Left ventricle myocardium inferior (tissue), 1 donor: ENCODE measurements around the gene DISP3. TPM values are rescaled to one million over a fixed set of nuclear protein-coding genes. Genes with fewer than 3 reads are reported as not detected.

Experiments
- DNase-seq: peaks from one replicate; pipeline ENCODE4 v3.0.0-alpha.2; 2020
- H3K27ac ChIP-seq: fragments of 200-600 bp; replicated peaks from 2 replicates; pipeline ENCODE4 v1.8.0; 2021
- H3K27me3 ChIP-seq: fragments of 200-600 bp; 2 replicates; pipeline ENCODE4 v1.8.0; 2021; ENCODE audit warnings: low read depth
- H3K36me3 ChIP-seq: fragments of 200-600 bp; 2 replicates; pipeline ENCODE4 v1.8.0; 2021
- H3K4me1 ChIP-seq: fragments of 200-600 bp; 2 replicates; pipeline ENCODE4 v1.8.0; 2021
- H3K4me3 ChIP-seq: fragments of 200-600 bp; 2 replicates; pipeline ENCODE4 v1.8.0; 2021; ENCODE audit warnings: mild to moderate bottlenecking, moderate library complexity
- H3K9me3 ChIP-seq: fragments of 200-600 bp; replicated peaks from 2 replicates; pipeline ENCODE4 v1.8.0; 2021
- intact Hi-C: fragments of 100-400 bp; cut with micrococcal nuclease; formaldehyde crosslinking; loops from one replicate; pipeline ENCODE4 v1.11.0; 2022
- total RNA-seq: library from RNA; stranded (reverse); fragmentation: NEBNext Ultra II Directional; extraction: Animal tissue kit (Norgen Biotek cat#: 25700); gene quantifications from one replicate; pipeline ENCODE4 v1.2.1, GENCODE V29; 2021
- TF ChIP-seq, protein P1 (sequence below): fragments of 200-600 bp; IDR thresholded peaks from 2 replicates; pipeline ENCODE4 v1.8.0; 2021; ENCODE audit warnings: antibody characterized with exemption, mild to moderate bottlenecking, borderline replicate concordance
- donor health status: DM: no; HTN: yes; CAD: no; lungs with severe emphysema.

The DISP3 gene
- total RNA-seq, 1 donor from 2014 or later, result not detected

DNA sequence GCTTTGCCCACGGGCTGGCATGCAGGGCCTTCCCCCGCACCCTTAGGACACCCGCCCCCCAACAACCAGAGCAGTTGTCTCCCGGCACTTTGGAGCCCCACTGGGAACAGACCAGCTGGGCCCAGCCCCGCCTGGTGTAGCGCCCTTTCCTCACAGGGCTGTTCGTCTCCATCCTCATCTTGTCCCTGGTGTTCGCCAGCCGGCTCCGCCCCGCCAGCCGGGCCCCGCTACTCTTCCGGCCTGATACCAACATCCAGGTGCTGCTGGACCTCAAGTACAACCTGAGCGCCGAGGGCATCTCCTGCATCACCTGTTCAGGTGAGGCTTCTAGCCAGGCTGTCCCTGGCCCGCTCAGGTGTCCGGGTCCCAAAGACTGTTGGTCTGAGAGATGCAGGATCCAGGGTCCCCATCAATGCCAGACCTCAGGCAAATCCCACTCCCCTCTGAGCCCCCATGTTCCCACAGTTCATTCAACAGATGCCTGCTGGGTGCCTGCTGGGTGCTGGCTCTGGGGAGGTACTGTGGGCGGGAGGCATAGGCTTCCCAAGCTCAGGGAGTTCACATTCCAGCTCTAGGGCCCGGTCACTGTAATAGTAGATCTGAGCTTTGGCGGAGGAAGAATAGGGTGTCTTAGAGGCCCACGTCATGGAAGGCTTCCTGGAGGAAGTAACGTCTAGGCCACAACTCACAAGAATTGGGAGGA lies 41.7 kb downstream of the DISP3 start:
- no peak overlapping the region for H3K4me3 ChIP-seq
- H3K27me3 ChIP-seq, result peaks cover 35% of the 10 kb centered on the region
- H3K27ac ChIP-seq, result no peak overlapping the region
- intact Hi-C loops, result no loop called here
- no peak for DNase-seq
- H3K36me3 ChIP-seq, result no peaks in the 10 kb centered on the region
- no peaks in the 10 kb centered on the region for H3K4me1 ChIP-seq
- TF ChIP-seq, protein P1, sequence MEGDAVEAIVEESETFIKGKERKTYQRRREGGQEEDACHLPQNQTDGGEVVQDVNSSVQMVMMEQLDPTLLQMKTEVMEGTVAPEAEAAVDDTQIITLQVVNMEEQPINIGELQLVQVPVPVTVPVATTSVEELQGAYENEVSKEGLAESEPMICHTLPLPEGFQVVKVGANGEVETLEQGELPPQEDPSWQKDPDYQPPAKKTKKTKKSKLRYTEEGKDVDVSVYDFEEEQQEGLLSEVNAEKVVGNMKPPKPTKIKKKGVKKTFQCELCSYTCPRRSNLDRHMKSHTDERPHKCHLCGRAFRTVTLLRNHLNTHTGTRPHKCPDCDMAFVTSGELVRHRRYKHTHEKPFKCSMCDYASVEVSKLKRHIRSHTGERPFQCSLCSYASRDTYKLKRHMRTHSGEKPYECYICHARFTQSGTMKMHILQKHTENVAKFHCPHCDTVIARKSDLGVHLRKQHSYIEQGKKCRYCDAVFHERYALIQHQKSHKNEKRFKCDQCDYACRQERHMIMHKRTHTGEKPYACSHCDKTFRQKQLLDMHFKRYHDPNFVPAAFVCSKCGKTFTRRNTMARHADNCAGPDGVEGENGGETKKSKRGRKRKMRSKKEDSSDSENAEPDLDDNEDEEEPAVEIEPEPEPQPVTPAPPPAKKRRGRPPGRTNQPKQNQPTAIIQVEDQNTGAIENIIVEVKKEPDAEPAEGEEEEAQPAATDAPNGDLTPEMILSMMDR, result no peak
- no peaks in the 10 kb centered on the region for H3K9me3 ChIP-seq

DNA sequence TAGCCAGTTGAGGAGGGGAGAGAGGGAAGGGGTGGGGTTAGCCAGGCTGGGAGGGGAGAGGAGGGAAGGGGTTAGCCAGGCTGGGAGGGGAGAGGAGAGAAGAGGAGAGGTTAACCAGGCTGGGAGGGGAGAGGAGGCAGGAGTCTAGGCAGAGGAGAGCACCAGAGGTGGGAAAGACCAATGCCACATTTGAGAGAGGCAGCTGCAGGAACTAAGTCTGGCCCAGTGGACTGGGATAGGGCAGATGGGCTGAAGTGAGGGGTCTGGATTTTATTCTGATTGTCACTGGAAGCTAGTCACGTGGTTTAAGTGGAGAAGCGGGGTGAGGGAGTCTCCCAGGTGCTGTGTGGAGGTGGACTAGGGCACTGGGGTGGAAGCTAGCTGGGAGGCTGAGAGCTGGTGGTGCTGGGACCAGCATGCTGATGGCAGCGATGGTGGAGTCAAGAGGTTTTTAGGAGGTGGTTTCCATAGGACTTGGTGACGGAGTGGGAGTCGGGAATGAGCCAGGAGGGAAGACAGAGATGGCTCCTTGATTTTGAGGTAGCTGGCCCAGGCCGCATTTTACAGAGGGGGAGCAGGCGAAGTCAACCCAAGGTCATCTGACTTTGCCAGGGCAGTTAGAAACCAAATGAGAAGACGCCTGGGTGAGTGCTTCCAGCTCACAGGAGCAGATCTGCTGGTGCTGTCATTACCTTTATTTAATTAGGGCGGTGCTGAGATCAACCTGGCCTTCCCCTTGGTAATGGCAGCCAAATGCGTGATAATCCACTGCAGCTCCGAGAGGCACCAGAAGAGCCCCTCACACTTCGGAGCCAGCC lies 42.8 kb downstream of the DISP3 start:
- Histone ChIP-seq H3K36me3 (no peaks in the 10 kb centered on the region), H3K27me3 (peaks cover 39% of the 10 kb centered on the region), H3K27ac (no peak overlapping the region), H3K9me3 (no peaks in the 10 kb centered on the region), H3K4me3 (no peak overlapping the region), H3K4me1 (no peaks in the 10 kb centered on the region)
- DNase-seq, result no peak
- intact Hi-C loops, result no loop called here
- TF ChIP-seq, protein P1, result no peak

DNA sequence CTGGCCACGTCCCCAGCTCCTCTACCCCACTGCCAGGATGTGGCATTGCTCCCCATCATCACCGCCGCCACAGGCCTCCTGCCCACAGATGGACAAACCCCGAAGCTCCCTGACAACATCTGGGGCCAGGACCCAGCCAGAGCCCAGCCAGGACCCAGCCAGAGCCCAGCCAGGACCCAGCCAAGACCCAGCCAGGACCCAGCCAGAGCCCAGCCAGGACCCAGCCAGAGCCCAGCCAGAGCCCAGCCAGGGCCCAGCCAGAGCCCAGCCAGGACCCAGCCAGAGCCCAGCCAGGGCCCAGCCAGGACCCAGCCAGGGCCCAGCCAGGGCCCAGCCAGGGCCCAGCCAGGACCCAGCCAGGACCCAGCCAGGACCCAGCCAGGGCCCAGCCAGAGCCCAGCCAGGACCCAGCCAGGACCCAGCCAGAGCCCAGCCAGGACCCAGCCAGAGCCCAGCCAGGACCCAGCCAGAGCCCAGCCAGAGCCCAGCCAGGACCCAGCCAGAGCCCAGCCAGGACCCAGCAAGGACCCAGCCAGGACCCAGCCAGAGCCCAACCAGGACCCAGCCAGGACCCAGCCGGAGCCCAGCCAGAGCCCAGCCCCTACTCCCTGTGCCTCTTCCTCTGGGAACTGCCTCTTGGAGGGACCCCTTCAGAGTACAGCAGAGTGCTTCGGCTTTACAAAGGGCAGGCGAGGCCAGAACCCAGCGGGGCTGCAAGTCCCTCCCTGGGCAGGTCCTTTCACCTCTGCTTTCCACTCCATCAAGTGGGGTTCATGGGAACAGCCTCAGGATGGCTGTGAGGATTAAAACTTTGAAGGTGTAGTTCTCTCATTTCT lies 43.7 kb downstream of the DISP3 start:
- Histone ChIP-seq H3K36me3 (no peaks in the 10 kb centered on the region), H3K4me1 (no peaks in the 10 kb centered on the region), H3K4me3 (no peak overlapping the region), H3K9me3 (no peaks in the 10 kb centered on the region), H3K27ac (no peak overlapping the region), H3K27me3 (peaks cover 32% of the 10 kb centered on the region)
- intact Hi-C loops, result no loop called here
- TF ChIP-seq, protein P1, result no peak
- no peak for DNase-seq

DNA sequence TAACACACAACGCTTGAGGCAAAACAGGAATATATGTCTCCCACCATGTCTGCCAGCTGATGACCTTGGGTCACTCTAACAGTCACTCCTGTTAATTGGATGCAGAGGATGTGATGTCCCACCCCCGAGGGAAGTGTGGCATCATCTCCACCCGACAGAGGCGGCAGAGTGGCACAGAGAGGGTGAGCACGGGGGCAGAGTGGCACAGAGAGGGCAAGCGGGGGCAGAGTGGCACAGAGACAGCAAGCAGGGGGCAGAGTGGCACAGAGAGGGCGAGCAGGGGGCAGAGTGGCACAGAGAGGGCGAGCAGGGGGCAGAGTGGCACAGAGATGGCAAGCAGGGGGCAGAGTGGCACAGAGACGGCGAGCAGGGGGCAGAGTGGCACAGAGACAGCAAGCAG lies 44.3 kb downstream of the DISP3 start:
- DNase-seq, result no peak
- Histone ChIP-seq H3K27me3 (peaks cover 32% of the 10 kb centered on the region), H3K36me3 (no peaks in the 10 kb centered on the region), H3K4me3 (no peak overlapping the region), H3K9me3 (no peaks in the 10 kb centered on the region), H3K4me1 (no peaks in the 10 kb centered on the region), H3K27ac (no peak overlapping the region)
- TF ChIP-seq, protein P1, result no peak
- intact Hi-C loops, result no loop called here

DNA sequence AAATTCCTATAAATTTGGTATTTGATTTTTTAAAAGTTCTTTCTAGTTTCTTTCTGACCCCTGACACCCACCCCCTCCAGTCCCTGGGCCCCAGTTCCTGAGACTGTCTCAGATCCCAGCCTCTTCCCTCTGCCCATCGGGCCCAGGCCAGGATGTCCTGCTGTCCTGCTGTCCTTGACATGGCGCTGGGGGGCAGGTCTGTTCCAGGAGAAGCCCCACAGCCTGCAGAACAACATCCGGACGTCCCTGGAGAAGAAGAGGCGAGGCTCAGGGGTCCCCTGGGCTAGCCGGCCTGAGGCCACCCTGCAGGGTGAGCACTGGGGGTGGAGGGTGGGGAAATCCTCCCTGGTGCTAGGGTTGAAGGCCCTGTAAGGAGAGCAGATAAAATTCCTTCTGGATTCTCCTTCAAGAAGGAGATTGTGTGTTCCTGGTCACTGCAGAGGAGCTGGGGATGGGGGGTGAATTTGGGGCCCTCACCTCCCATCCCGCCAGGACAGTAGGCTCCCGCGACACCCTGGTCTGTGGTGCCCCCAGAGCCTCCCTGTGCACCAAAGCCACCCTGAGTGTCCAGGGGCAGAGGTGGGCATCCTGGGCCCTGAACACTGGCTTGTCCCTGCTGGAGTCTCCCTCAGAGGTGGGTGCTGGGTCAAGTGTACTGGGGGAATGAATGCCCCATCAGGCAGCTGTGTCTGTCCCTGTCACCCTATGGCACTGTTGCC lies 45.0 kb downstream of the DISP3 start:
- TF ChIP-seq, protein P1, result no peak
- no peaks in the 10 kb centered on the region for H3K4me1 ChIP-seq
- peaks cover 32% of the 10 kb centered on the region for H3K27me3 ChIP-seq
- no peak overlapping the region for H3K4me3 ChIP-seq
- H3K36me3 ChIP-seq, result no peaks in the 10 kb centered on the region
- intact Hi-C loops, result no loop called here
- no peaks in the 10 kb centered on the region for H3K9me3 ChIP-seq
- DNase-seq, result no peak
- no peak overlapping the region for H3K27ac ChIP-seq
